ENCODE measurements around the gene PTPN21. TPM values are rescaled to one million over a fixed set of nuclear protein-coding genes. Genes with fewer than 3 reads are reported as not detected.

PTPN21 gene
- total and polyA plus RNA-seq, 4 experiments from 2014 or later: not detected

DNA sequence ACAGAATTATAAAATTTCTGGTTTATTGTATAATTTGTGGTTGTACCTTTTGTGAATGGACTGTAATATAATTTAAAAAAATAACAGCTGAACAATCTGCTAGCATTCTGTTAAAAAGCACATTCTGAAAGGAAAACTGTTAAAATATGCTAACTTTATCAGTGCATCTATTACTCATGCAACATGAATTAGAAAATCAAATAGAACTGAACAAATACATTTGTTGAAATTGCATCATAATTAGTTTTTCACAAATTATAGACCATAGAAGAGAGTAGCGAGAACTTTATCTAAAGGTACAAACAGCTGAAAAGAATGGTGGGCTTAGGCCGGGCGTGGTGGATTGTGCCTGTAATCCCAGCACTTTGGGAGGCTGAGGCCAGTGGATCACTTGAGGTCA is 33.0 kb downstream of the PTPN21 start:
- Histone ChIP-seq H3K9me3 (ENCODE audit: control insufficient read depth in 1 of 2, low read length in 2 of 2) (no peaks in the 10 kb centered on the region), H3K27me3 (ENCODE audit: insufficient read depth, low read length) (peaks cover 5% of the 10 kb centered on the region), H3K36me3 (ENCODE audit: insufficient read depth, low read length) (no peaks in the 10 kb centered on the region), H3K4me3 (ENCODE audit: low read length in 2 of 2) (no peak overlapping the region), H3K27ac (ENCODE audit: low read depth, low read length) (no peak overlapping the region), H3K4me1 (ENCODE audit: insufficient read depth, low read length) (no peaks in the 10 kb centered on the region)
- CTCF ChIA-PET (ENCODE audit: partially characterized antibody): no interaction called here
- no peak for DNase-seq
- Mint-ChIP-seq H3K27ac (no peak overlapping the region), H3K27me3 (peaks cover 5 to 24% of the 10 kb centered on the region in 2 donors), H3K4me1 (peaks cover 0 to 4% (median under 1%) of the 10 kb centered on the region in 4 donors), H3K36me3 (no peaks in the 10 kb centered on the region), H3K4me3 (no peak overlapping the region), H3K9me3 (peaks cover 0 to 6% (median 0%) of the 10 kb centered on the region in 8 donors)
- intact Hi-C loops (cut with micrococcal nuclease): no loop called here
- POLR2A ChIA-PET (ENCODE audit: partially characterized antibody): no interaction called here

DNA sequence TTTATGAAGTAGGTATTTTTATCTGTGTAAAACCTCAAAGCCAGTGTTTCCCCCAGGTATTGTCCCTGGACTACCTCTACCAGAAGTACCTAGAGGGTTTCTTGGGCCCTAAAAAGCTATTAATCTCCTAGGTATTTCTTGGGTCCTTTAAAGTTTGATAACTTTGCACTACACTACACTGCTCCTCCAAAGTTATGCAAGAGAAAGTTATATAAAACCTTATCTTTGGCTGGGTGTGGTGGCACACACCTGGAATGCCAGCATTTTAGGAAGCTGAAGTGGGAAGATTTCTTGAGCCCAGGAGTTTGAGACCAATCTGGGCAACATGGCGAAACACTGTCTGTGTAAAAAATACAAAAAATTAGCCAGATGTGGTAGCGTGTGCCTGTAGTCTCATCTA is 34.9 kb downstream of the PTPN21 start:
- Histone ChIP-seq H3K27ac (ENCODE audit: low read depth, low read length) (no peak overlapping the region), H3K4me3 (ENCODE audit: low read length in 2 of 2) (no peak overlapping the region), H3K27me3 (ENCODE audit: insufficient read depth, low read length) (peaks cover 5% of the 10 kb centered on the region), H3K9me3 (ENCODE audit: control insufficient read depth in 1 of 2, low read length in 2 of 2) (no peaks in the 10 kb centered on the region), H3K36me3 (ENCODE audit: insufficient read depth, low read length) (no peaks in the 10 kb centered on the region), H3K4me1 (ENCODE audit: insufficient read depth, low read length) (no peaks in the 10 kb centered on the region)
- H3K36me3 Mint-ChIP-seq: no peaks in the 10 kb centered on the region
- intact Hi-C loops (cut with micrococcal nuclease): no loop called here
- no peak for DNase-seq
- H3K4me1 Mint-ChIP-seq: peaks cover 0 to 5% (median 1%) of the 10 kb centered on the region in 4 donors
- ChIA-PET CTCF (ENCODE audit: partially characterized antibody) (interaction anchor here (0.8 kb wide), 1 partner anchor 30 kb away, joined by 3 read pairs; no protein-coding TSS in a partner anchor), POLR2A (ENCODE audit: partially characterized antibody) (no interaction called here)
- peaks cover 0 to 6% (median 0%) of the 10 kb centered on the region in 8 donors for H3K9me3 Mint-ChIP-seq
- H3K27ac Mint-ChIP-seq: no peak overlapping the region
- no peak overlapping the region for H3K4me3 Mint-ChIP-seq
- peaks cover 13 to 30% of the 10 kb centered on the region in 2 donors for H3K27me3 Mint-ChIP-seq

DNA sequence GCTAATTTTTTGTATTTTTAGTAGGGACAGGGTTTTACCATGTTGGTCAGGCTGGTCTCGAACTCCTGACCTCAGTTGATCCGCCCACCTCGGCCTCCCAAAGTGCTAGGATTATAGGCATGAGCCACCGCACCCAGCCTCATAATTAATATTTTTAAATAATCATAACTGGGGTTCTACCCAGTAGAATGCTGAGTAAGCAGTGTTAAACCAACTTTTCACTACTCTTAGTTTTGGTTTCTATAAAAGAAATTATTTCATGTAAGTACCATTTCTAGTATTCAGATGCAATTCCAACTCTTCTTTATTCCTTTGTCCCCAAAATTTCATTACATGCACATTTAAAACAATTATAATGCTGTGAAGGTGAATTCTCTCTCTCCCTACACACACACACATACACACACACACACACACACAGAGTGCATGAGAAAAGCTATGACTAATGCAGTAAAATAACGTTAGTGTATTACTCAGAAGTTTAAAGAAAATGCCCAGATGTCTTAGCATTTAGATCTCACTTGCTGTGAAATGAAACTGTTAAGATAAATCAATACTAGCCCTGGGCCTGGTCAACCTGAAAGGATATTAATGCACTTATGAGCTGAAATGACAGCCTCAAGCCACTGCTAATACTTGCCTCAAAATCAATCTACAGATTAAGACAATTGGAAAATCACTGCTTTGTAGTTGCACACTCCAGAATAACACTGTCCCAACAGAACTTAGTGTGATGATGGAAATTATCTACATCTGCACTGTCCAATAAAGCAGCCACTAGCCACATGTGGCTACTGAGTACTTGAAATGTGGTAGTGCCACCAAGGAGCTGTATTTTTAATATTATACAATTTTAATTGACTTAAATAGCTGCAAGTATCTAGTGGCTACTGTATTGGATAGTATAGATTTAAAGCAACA is 36.0 kb downstream of the PTPN21 start:
- H3K36me3 Mint-ChIP-seq: no peaks in the 10 kb centered on the region
- no peak overlapping the region for H3K4me3 Mint-ChIP-seq
- H3K27ac ChIP-seq (ENCODE audit: low read depth, low read length): no peak overlapping the region
- intact Hi-C loops (cut with micrococcal nuclease): no loop called here
- no peaks in the 10 kb centered on the region for H3K36me3 ChIP-seq (ENCODE audit: insufficient read depth, low read length)
- H3K9me3 ChIP-seq (ENCODE audit: control insufficient read depth in 1 of 2, low read length in 2 of 2): no peaks in the 10 kb centered on the region
- H3K27me3 Mint-ChIP-seq: peaks cover 16 to 30% of the 10 kb centered on the region in 2 donors
- POLR2A ChIA-PET (ENCODE audit: partially characterized antibody): no interaction called here
- CTCF ChIA-PET (ENCODE audit: partially characterized antibody): no interaction called here
- H3K27ac Mint-ChIP-seq: no peak overlapping the region
- peaks cover 0 to 6% (median 0%) of the 10 kb centered on the region in 8 donors for H3K9me3 Mint-ChIP-seq
- no peaks in the 10 kb centered on the region for H3K4me1 ChIP-seq (ENCODE audit: insufficient read depth, low read length)
- H3K4me1 Mint-ChIP-seq: peaks cover 0 to 5% (median 1%) of the 10 kb centered on the region in 4 donors
- H3K4me3 ChIP-seq (ENCODE audit: low read length in 2 of 2): no peak overlapping the region
- no peaks in the 10 kb centered on the region for H3K27me3 ChIP-seq (ENCODE audit: insufficient read depth, low read length)
- DNase-seq: no peak

DNA sequence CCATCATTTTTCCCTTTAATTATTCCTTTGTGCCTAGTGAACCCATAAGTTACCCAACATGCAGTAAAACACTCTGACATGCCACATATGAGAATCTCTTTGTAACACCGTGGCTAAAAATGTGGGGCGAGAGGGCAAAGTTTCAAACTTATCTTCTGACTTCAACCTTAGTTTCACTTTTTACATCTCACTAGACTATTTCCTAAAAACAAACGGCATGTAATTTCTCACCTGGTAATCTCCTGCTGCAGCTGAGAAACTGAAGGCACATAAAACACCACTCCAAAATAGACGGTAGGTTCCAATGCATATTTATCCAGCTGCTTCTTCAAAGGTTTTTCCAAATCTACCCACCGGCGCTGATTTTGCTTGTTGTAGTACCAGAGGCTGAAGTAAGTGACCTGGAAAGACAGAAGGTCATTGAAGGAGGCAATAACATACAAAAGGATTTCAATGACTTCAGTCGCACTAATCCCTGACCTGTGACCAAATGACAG is 37.9 kb downstream of the PTPN21 start:
- Mint-ChIP-seq H3K4me1 (peaks cover 0 to 5% (median 1%) of the 10 kb centered on the region in 4 donors), H3K36me3 (no peaks in the 10 kb centered on the region), H3K27ac (peak overlapping the region in 1 of 7 donors; percentile 40), H3K27me3 (peaks cover 17 to 24% of the 10 kb centered on the region in 2 donors), H3K9me3 (peaks cover 0 to 1% (median 0%) of the 10 kb centered on the region in 8 donors), H3K4me3 (peak overlapping the region in 2 of 8 donors; percentile 2 to 9)
- ChIA-PET POLR2A (ENCODE audit: partially characterized antibody) (no interaction called here), CTCF (ENCODE audit: partially characterized antibody) (no interaction called here)
- no peak overlapping the region for H3K4me3 ChIP-seq (ENCODE audit: low read length in 2 of 2)
- DNase-seq: no peak
- H3K9me3 ChIP-seq (ENCODE audit: control insufficient read depth in 1 of 2, low read length in 2 of 2): no peaks in the 10 kb centered on the region
- H3K4me1 ChIP-seq (ENCODE audit: insufficient read depth, low read length): no peaks in the 10 kb centered on the region
- H3K27me3 ChIP-seq (ENCODE audit: insufficient read depth, low read length): no peaks in the 10 kb centered on the region
- intact Hi-C loops (cut with micrococcal nuclease): no loop called here
- H3K27ac ChIP-seq (ENCODE audit: low read depth, low read length): no peak overlapping the region
- no peaks in the 10 kb centered on the region for H3K36me3 ChIP-seq (ENCODE audit: insufficient read depth, low read length)

DNA sequence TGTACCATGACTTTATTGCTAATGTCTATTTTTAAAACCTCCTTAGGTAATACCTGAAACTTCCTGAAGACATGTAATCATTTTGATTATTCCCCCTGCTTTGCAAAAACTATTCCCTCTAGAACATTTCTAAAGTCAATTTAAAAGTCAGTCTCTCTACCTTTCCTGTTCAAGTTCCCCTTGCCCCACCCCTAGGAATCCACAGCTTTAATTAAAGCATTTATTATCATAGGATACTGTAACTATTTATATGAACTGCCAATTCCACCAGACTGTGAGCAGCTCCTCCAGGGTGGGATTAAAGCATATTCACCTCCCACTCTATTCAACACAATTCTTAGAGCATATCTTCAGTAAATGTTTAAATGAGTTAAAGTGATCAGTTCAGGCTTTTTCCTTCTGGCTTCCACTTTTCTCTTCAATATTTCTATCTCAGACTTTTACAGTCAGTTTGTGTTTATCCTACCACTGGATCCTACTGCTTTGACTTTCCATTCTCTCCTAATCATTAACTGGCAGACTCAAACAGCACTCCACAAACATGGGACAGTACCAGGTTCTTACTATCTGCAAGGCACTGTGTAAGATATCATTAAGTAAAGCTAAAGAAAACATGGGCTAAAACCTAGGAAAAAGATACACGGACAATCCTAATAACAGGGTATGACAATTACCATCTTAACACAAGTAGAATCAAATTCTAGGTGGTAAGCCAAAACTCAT is 39.1 kb downstream of the PTPN21 start:
- no peaks in the 10 kb centered on the region for H3K36me3 Mint-ChIP-seq
- ChIA-PET POLR2A (ENCODE audit: partially characterized antibody) (no interaction called here), CTCF (ENCODE audit: partially characterized antibody) (interaction anchor here (1.0 kb wide), 3 partner anchors 19 to 27 kb away, joined by 3 read pairs; no protein-coding TSS in a partner anchor)
- no peak overlapping the region for H3K4me3 Mint-ChIP-seq
- H3K27ac Mint-ChIP-seq: no peak overlapping the region
- H3K4me3 ChIP-seq (ENCODE audit: low read length in 2 of 2): no peak overlapping the region
- no peak overlapping the region for H3K27ac ChIP-seq (ENCODE audit: low read depth, low read length)
- no peaks in the 10 kb centered on the region for H3K27me3 ChIP-seq (ENCODE audit: insufficient read depth, low read length)
- H3K9me3 ChIP-seq (ENCODE audit: control insufficient read depth in 1 of 2, low read length in 2 of 2): no peaks in the 10 kb centered on the region
- H3K9me3 Mint-ChIP-seq: no peaks in the 10 kb centered on the region
- no peak for DNase-seq
- peaks cover 0 to 5% (median 1%) of the 10 kb centered on the region in 4 donors for H3K4me1 Mint-ChIP-seq
- H3K27me3 Mint-ChIP-seq: peaks cover 17 to 24% of the 10 kb centered on the region in 2 donors
- no peaks in the 10 kb centered on the region for H3K36me3 ChIP-seq (ENCODE audit: insufficient read depth, low read length)
- no peaks in the 10 kb centered on the region for H3K4me1 ChIP-seq (ENCODE audit: insufficient read depth, low read length)
- intact Hi-C loops (cut with micrococcal nuclease): no loop called here

DNA sequence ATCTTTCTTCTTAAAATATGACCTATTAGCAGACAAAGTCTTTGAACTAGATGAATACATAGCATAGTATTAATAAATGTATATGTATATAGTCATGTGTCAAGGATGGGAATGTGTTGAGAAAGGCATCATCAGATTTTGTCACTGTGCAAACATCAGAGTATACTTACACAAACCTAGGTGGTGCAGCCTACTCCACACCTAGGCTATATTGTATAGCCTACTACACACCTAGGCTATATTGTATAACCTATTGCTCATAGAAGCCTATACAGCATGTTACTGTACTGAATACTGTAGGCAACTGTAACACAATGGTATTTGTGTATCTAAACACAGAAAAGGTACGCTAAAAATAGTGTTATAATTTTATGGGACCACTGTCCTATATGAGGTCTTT is 47.6 kb downstream of the PTPN21 start:
- POLR2A ChIA-PET (ENCODE audit: partially characterized antibody): no interaction called here
- H3K4me1 ChIP-seq (ENCODE audit: insufficient read depth, low read length): no peaks in the 10 kb centered on the region
- no peak overlapping the region for H3K4me3 Mint-ChIP-seq
- CTCF ChIA-PET (ENCODE audit: partially characterized antibody): no interaction called here
- H3K36me3 Mint-ChIP-seq: no peaks in the 10 kb centered on the region
- no peaks in the 10 kb centered on the region for H3K9me3 ChIP-seq (ENCODE audit: control insufficient read depth in 1 of 2, low read length in 2 of 2)
- peaks cover 0 to 3% (median 0%) of the 10 kb centered on the region in 4 donors for H3K4me1 Mint-ChIP-seq
- no peaks in the 10 kb centered on the region for H3K27me3 ChIP-seq (ENCODE audit: insufficient read depth, low read length)
- H3K27ac Mint-ChIP-seq: no peak overlapping the region
- H3K27me3 Mint-ChIP-seq: peaks cover 6 to 11% of the 10 kb centered on the region in 2 donors
- no peak overlapping the region for H3K4me3 ChIP-seq (ENCODE audit: low read length in 2 of 2)
- intact Hi-C loops (cut with micrococcal nuclease): no loop called here
- H3K36me3 ChIP-seq (ENCODE audit: insufficient read depth, low read length): no peaks in the 10 kb centered on the region
- no peak for DNase-seq
- no peak overlapping the region for H3K27ac ChIP-seq (ENCODE audit: low read depth, low read length)
- H3K9me3 Mint-ChIP-seq: no peaks in the 10 kb centered on the region

DNA sequence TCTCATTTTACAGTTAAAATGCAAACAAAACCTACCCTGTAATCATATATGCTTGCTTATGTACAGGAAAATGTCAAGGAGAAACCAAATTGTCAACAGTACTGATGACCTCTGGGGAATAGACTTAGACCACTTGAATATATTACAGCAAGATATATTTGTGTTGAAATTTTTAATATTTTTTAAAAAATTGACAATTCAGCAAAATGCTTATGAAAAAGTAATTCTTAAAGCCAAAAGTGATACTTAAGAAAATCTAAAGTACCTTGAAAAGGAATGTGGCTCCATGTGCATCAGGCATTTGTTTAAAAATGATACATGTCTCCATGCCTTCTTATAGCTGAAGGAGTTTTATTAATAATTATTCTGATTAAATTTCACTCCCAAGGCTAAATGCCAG is 49.2 kb downstream of the PTPN21 start:
- Mint-ChIP-seq H3K4me3 (no peak overlapping the region), H3K9me3 (no peaks in the 10 kb centered on the region), H3K27ac (no peak overlapping the region), H3K36me3 (no peaks in the 10 kb centered on the region), H3K27me3 (peaks cover 11 to 15% of the 10 kb centered on the region in 2 donors), H3K4me1 (peaks cover 0 to 3% (median 0%) of the 10 kb centered on the region in 4 donors)
- ChIA-PET CTCF (ENCODE audit: partially characterized antibody) (no interaction called here), POLR2A (ENCODE audit: partially characterized antibody) (no interaction called here)
- no peak overlapping the region for H3K27ac ChIP-seq (ENCODE audit: low read depth, low read length)
- intact Hi-C loops (cut with micrococcal nuclease): no loop called here
- no peaks in the 10 kb centered on the region for H3K27me3 ChIP-seq (ENCODE audit: insufficient read depth, low read length)
- no peaks in the 10 kb centered on the region for H3K4me1 ChIP-seq (ENCODE audit: insufficient read depth, low read length)
- no peaks in the 10 kb centered on the region for H3K36me3 ChIP-seq (ENCODE audit: insufficient read depth, low read length)
- no peak overlapping the region for H3K4me3 ChIP-seq (ENCODE audit: low read length in 2 of 2)
- no peak for DNase-seq
- H3K9me3 ChIP-seq (ENCODE audit: control insufficient read depth in 1 of 2, low read length in 2 of 2): no peaks in the 10 kb centered on the region
